HG02943 (cell line): ENCODE results near the gene RHBG.
"Not testable (repeated sequence)": the region's sequence is repeated elsewhere in the genome, so short reads cannot be mapped to it uniquely, and the experiment has no call there.

Experiments used
- ATAC-seq: cut with Tn5 transposase; IDR thresholded peaks from one replicate; pipeline ENCODE4 v1.9.1; 2021; ENCODE audit warnings: mild to moderate bottlenecking, low read depth, moderate library complexity; ENCODE audit not compliant: unreplicated experiment

Gene RHBG

GRCh38 chr1:156359249-156359648 is 9.8 kb upstream of the RHBG start:
- no peak for ATAC-seq

DNA sequence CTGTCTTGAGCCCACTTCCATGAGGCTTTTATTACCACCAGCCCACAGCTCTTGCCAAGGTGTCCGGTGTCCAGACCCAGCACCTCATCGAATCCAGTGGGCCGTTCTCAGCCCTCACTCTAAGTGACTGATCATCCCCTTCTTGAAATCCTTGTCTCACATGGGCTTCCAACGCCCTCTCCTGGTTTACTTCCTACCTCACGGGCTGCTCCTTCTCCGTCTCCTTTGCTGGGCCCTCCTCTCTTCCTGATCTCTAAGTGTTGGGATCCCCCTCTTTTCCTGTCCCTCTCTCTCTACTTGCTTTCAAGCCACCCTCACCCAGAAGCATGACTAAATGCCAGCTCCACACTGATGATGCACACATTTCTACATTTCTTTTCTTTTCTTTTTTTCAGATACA is 9.0 kb upstream of the RHBG start:
- no peak for ATAC-seq

DNA sequence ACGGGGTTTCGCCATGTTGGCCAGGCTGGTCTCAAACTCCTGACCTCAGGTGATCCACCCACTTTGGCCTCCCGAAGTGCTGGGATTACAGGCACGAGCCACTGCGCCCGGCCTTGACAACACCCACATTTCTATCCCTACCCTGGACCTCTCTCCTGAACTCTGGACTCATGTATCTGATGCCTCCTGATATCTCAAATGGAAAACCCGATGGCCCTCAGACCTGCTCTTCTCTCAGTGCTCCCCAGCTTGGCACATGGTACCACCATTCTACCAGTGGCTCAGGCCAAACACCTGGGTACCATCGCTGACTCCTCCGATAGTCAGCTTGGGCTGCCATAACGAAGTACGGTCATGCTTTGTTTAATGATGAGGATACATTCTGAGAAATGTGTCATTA is 8.5 kb upstream of the RHBG start:
- no peak for ATAC-seq

DNA sequence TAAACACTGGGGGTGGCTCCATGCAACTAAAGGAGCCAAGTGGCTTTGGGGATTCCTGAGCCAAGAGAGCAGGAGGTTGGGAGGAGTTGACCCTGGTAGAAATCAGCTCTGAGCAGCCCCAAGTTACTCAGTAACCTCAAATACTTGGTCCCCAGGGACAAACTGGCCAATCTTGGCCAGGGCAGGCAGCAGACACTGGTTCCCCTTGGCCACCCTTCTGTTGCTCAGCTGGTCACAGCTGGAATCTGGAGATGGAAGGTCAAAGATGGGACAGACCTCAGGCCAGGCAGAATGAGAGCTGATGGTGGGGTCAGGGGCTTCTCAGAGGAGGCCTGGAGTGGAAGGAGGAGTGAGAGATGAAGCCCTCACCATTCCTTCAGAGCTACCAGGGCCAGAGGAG is 3.3 kb upstream of the RHBG start:
- no peak for ATAC-seq

DNA sequence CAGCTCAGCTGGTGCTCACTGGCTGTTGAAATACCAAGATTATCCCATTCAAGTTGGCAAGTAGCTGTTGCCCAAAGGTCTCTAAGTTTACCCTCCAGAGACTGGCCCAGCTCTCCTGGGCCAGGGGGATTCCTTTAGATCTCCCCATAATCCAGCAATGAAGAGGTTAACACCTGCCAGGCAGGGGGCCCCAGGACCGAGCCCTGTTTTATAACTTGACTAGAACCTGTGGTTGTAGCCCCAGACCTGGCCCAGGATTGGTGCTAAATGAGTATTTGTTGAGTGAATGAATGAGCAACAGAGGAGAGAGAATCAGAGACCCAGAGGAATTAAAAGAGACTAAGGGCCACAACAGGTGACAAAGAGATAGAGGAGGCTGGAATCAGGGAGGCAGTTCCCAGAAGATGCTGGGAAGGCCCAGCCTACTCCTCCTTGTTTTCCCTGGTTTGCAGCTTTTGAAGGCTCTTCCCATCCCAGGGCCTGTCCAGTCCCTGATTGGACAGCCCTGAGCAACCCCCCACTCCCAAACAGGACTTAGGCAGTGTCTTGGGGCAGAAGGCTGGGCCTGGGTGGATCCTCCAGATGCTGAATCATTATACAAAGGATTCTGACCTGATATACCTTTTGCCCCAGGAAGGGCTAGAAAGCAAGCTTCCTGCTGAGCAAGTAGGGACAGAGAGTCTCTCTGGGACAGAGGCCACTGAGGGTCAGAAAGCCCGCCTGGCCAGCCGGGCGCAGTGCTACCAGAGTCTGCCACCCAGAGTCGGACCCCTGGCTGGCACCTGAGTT is 2.4 kb upstream of the RHBG start:
- no peak for ATAC-seq

- ATAC-seq, result no peak
These were observed 1.4 kb upstream of the RHBG start for GRCh38 chr1:156367383-156368156.

DNA sequence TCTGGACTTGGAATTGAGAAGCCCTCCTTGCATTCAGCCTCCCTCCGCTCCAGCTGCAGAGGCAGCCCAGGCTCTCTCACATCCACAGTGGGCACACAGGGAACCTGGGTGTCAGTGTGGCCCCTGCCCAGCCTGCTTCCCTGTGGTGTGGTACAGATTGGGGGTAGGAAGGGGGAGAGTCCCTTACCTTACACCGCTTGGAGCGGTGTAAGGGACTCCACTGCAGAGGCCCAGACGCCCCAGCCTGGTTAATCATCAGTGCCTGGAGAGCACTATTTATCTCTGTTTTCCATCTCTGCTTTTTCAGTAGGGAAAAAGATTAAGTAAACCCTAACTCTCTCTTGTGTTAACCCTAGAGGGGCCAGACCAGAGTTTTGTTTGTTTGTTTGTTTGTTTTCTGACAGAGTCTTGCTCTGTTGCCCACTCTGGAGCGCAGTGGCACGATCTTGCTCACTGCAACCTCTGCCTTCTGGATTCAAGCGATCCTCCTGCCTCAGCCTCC is 803 bp upstream of the RHBG start:
- ATAC-seq, result no peak

- ATAC-seq, result not testable (repeated sequence)
These were observed 775 bp downstream of the RHBG start for GRCh38 chr1:156369685-156370286.

DNA sequence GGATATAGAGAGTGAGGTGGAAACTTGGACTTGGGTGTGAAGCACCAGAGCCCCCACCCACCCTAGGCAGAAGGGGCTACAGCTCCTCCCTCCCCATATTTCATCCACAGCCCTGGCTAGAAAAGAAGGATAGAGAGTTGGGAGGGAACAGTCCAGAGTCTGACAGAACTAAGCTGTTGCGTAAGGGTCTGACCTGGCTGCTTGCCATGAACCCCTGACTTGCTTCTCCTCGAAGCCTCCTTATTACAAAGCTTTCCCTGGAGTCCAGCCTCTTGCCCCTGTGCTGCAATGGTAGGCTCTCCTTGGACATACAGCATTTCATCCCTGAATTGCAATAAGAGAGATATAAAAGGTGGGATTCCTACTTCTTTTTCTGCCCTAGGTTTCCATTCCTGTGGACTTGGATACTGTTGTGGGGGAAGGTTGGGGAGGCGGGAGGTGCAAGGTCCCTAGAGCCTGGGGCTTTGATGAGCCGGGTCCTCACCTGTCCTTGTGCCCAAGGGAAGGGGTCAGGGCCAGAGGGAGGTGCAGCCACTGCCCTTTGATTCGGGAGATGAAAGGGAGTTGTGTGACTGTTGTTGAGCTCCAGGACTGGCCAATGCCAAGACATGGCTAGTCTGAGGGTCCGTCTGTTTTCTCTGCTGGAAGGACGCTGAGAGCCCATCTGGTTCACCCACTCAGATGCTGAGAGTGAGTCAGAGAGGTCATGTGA is 2.7 kb downstream of the RHBG start:
- no peak for ATAC-seq

GRCh38 chr1:156372265-156372586 is 3.2 kb downstream of the RHBG start:
- no peak for ATAC-seq

DNA sequence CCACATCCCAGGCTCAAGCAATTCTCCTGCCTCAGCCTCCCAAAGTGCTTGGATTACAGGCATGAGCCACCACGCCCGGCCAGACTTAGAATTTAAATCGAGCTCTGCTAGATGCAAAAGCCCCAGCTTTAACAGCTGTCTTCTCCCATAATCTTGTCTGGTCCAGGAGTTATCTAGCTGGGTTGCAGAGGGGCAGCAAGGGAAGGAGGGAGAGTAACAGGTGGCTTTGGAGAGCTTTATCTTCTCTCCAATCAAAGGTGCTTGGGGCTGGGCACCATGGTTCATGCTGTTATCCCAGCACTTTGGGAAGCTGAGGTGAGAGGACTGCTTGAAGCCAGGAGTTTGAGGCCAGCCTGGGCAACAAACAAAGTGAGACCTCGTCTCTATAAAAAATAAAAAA is 3.9 kb downstream of the RHBG start:
- no peak for ATAC-seq

GRCh38 chr1:156373546-156373945 is 4.5 kb downstream of the RHBG start:
- no peak for ATAC-seq

DNA sequence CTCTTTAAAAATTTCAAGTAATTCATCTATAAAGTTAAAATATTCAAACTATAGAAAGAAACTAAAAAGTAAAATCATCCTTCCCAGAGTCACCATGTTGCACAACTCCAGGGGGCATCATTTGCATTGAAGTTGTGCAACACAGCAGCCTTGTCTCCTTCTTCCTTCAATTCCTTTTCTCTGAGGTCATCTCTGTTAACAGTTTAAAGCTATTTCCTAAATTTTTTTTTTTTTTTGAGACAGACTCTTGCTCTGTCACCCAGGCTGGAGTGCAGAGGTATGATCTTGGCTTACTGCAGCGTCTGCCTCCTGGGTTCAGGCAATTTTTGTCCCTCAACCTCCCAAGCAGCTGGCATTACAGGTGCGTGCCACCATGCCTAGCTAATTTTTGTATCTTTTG is 7.1 kb downstream of the RHBG start:
- ATAC-seq, result no peak

- ATAC-seq, result no peak
These were observed 8.2 kb downstream of the RHBG start for GRCh38 chr1:156376958-156377919.

DNA sequence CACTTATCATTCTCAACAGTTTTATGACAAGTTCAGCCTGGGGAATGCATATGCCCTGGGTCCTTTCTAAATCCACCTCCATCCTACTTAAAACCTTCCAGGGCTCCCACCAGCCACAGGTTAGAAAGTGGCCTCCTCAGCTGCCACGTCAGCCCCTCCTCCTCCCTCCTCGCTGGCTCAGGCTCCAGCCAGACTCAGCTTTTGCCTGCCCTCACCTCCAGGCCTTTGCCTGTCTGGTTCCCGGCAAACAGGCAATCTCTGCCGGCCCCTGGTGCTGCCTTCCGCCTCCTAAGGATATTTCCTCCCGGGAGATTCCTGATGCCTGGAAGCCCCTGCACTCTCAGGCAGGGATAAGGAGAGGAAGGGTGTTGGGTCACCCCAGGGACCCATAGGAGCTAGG is 9.5 kb downstream of the RHBG start:
- no peak for ATAC-seq

DNA sequence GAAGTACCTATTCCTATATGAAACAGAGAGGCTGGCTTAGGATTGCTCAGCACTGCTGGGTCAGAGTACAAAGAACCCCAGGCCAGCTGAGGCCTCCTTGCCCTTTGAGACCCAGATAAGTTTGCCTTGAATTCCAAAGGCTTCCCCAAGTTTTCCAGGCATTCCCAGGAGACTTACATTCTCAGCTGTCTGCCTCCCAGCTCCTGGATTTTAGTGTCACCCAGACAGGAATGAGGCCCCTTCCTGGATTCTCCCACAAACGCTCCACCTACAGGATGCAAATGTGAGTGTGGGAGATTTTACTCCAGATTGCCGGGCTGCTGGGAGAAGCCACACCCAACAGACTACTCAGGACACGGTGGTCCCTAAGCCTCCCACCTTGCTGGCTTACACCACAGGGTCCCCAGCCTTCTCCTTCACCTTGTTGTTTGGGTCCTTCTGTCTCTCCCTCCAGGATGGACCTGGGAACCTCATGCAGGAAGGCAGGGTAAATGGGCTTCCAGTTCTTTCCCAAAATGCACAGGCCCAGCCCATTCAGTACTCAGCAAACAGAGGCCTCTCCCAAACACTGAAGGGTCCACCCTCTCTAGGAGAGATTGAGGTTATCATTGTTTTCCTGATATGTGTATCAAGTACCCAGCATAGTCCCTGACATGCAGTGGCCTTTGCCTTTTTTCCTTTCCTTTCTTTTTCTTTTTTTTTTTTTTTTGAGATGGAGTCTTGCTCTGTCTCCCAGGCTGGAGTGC is 10.6 kb downstream of the RHBG start:
- no peak for ATAC-seq

- no peak for ATAC-seq
These were observed 13.6 kb downstream of the RHBG start for GRCh38 chr1:156382561-156382960.

GRCh38 chr1:156383023-156383422 is 14.0 kb downstream of the RHBG start:
- no peak for ATAC-seq

DNA sequence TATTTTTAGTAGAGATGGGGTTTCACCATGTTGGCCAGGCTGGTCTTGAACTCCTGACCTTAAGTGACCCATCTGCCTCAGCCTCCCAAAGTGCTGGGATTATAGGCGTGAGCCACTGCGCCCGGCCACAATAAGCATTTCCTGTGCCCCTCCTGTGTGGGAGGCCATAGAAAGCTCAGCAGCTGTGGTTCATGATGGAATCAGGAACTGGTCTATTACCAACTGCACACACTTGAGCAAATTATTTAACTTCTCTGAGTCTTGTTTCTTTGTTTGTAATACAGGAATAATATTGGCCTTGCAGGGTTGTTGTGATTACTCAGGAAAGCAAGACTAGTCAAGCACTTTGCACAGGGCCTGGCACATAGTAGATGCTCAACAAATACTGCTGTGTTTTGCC is 15.0 kb downstream of the RHBG start:
- no peak for ATAC-seq
